A549 (cell line): Measurements from ENCODE around the gene POLR2J. TPM values are rescaled to one million over a fixed set of nuclear protein-coding genes. Genes with fewer than 3 reads are reported as not detected.

Experiments used
- ATAC-seq, 2 experiments: fragments of 200-7000 bp in 1 of 2; fragments of >200 bp in 1 of 2; cut with Nextera tagmentation in 1 of 2; cut with Tn5 transposase in 1 of 2; 3 replicates each; pipeline versions ENCODE4 v1.8.0 to v1.9.1; 2018 to 2020; ENCODE audit warnings: mild to moderate bottlenecking in 1 of 2, moderate library complexity in 1 of 2
- CTCF ChIA-PET: fragments of 300-600 bp; sonication (Branson Sonifier 250); formaldehyde crosslinking; extraction: SDS; loops from one replicate; lab custom pipeline; 2021; ENCODE audit warnings: antibody characterized with exemption, inconsistent platforms; lab: Yijun Ruan, JAX
- POLR2A ChIA-PET: fragments of 350-600 bp; formaldehyde crosslinking; extraction: SDS; loops from one replicate; lab custom pipeline; 2021; ENCODE audit warnings: antibody characterized with exemption, inconsistent platforms; lab: Yijun Ruan, JAX
- DNase-seq, 2 experiments: peaks; one replicate each; pipeline versions ENCODE4 v3.0.0 to v3.0.0-alpha.2; 2011 to 2016; ENCODE audit warnings: low read depth in 1 of 2, low spot score in 1 of 2
- FAIRE-seq: peaks from 2 replicates; lab custom pipeline; 2011; peaks lifted over from hg19 to GRCh38; lab: Jason Lieb, UNC
- H3K27ac ChIP-seq, 2 experiments: fragments of >200 bp; sonication (Bioruptor Twin); formaldehyde crosslinking; 3 replicates each; pipeline ENCODE4 v1.5.1; 2016 to 2017
- H3K4me1 ChIP-seq: fragments of >200 bp; sonication (Bioruptor Twin); formaldehyde crosslinking; 3 replicates; pipeline ENCODE4 v1.6.1; 2016
- H3K4me2 ChIP-seq: fragments of >200 bp; sonication (Bioruptor Twin); formaldehyde crosslinking; 3 replicates; pipeline ENCODE4 v1.6.1; 2016
- H3K4me3 ChIP-seq: fragments of >200 bp; sonication (Bioruptor Twin); formaldehyde crosslinking; 3 replicates; pipeline ENCODE4 v1.5.1; 2016
- H3K9me3 ChIP-seq: fragments of >200 bp; sonication (Bioruptor Twin); formaldehyde crosslinking; 3 replicates; pipeline ENCODE4 v1.6.1; 2016
- BCL3 ChIP-seq: fragments of >200 bp; sonication (Bioruptor Twin); formaldehyde crosslinking; IDR thresholded peaks from 3 replicates; pipeline ENCODE4 v1.6.1; 2016
- CHD4 ChIP-seq: fragments of 200-600 bp; sonication (generic); IDR thresholded peaks from 2 replicates; pipeline ENCODE4 v1.6.1; 2016; ENCODE audit warnings: antibody characterized with exemption, mild to moderate bottlenecking, borderline replicate concordance
- EHF ChIP-seq: fragments of 250-450 bp; sonication (Bioruptor Pico); IDR thresholded peaks from 2 replicates; pipeline ENCODE4 v1.5.0; 2020; ENCODE audit warnings: mild to moderate bottlenecking
- EP300 ChIP-seq, 2 experiments: fragments of >200 bp; sonication (Bioruptor Twin); formaldehyde crosslinking; IDR thresholded peaks; 2 replicates in 1 of 2; 3 replicates in 1 of 2; pipeline ENCODE4 v1.6.1; 2016 to 2017
- ESRRA ChIP-seq: fragments of 150-350 bp; IDR thresholded peaks from 2 replicates; pipeline ENCODE4 v1.6.1; 2014; ENCODE audit warnings: mild to moderate bottlenecking, low read length, borderline replicate concordance
- FOSL2 ChIP-seq, 2 experiments: fragments of 450-650 bp in 1 of 2; fragments of >200 bp in 1 of 2; sonication (Bioruptor Twin) in 1 of 2; formaldehyde crosslinking; IDR thresholded peaks; 2 replicates each; pipeline versions ENCODE4 v1.5.0 to v1.6.1; 2016 to 2020; ENCODE audit warnings: mild to moderate bottlenecking in 1 of 2, moderate library complexity in 1 of 2
- FOXS1 ChIP-seq: fragments of 250-450 bp; sonication (Bioruptor Pico); IDR thresholded peaks from 2 replicates; pipeline ENCODE4 v1.5.0; 2020; ENCODE audit warnings: mild to moderate bottlenecking, moderate library complexity
- HDAC2 ChIP-seq: fragments of 200-600 bp; sonication (generic); IDR thresholded peaks from 2 replicates; pipeline ENCODE4 v1.6.1; 2016
- HOXB13 ChIP-seq: fragments of 250-450 bp; sonication (Bioruptor Pico); IDR thresholded peaks from 2 replicates; pipeline ENCODE4 v1.5.0; 2020; ENCODE audit warnings: low read depth, mild to moderate bottlenecking, moderate library complexity
- HOXB5 ChIP-seq: fragments of 250-450 bp; sonication (Bioruptor Pico); IDR thresholded peaks from 2 replicates; pipeline ENCODE4 v1.5.0; 2020; ENCODE audit warnings: mild to moderate bottlenecking, moderate library complexity
- JUN ChIP-seq, 2 experiments: fragments of >200 bp; sonication (Bioruptor Twin); formaldehyde crosslinking; IDR thresholded peaks; 2 replicates in 1 of 2; 3 replicates in 1 of 2; pipeline ENCODE4 v1.6.1; 2016 to 2017
- MAX ChIP-seq: IDR thresholded peaks from 2 replicates; pipeline ENCODE4 v1.6.1; 2012
- MAZ ChIP-seq: fragments of 150-350 bp; IDR thresholded peaks from 2 replicates; pipeline ENCODE4 v1.6.1; 2014; ENCODE audit warnings: antibody characterized with exemption, low read depth, low read length, borderline replicate concordance
- MYC ChIP-seq: IDR thresholded peaks from 2 replicates; pipeline ENCODE4 v1.6.1; 2012; ENCODE audit warnings: mild to moderate bottlenecking, inconsistent platforms, low read length, improper control_type of control experiment, borderline replicate concordance
- NFE2L2 ChIP-seq: fragments of 150-350 bp; conservative IDR thresholded peaks from 2 replicates; pipeline ENCODE4 v1.6.1; 2014; ENCODE audit warnings: low read length
- NR3C1 ChIP-seq: fragments of >200 bp; sonication (Bioruptor Twin); formaldehyde crosslinking; IDR thresholded peaks from 3 replicates; pipeline ENCODE4 v1.6.1; 2017
- POLR2A ChIP-seq: IDR thresholded peaks from 2 replicates; pipeline ENCODE4 v1.6.1; 2012; ENCODE audit warnings: mild to moderate bottlenecking, low read length
- POLR2AphosphoS2 ChIP-seq: conservative IDR thresholded peaks from 2 replicates; pipeline ENCODE4 v1.6.1; 2012; ENCODE audit warnings: low read length, improper control_type of control experiment, inconsistent platforms
- RAD21 ChIP-seq, 2 experiments: fragments of >200 bp in 1 of 2; sonication (Bioruptor Twin) in 1 of 2; formaldehyde crosslinking in 1 of 2; IDR thresholded peaks in 1 of 2; conservative IDR thresholded peaks in 1 of 2; 2 replicates in 1 of 2; 3 replicates in 1 of 2; pipeline ENCODE4 v1.6.1; 2012 to 2018; ENCODE audit warnings: inconsistent platforms in 1 of 2
- RCOR1 ChIP-seq: fragments of 150-350 bp; IDR thresholded peaks from 2 replicates; pipeline ENCODE4 v1.6.1; 2014; ENCODE audit warnings: antibody characterized with exemption, low read length, low read depth
- SMC3 ChIP-seq: fragments of >200 bp; sonication (Bioruptor Twin); formaldehyde crosslinking; IDR thresholded peaks from 3 replicates; pipeline ENCODE4 v1.6.1; 2018; ENCODE audit warnings: inconsistent platforms
- TP53 ChIP-seq: fragments of 250-450 bp; sonication (Bioruptor Pico); IDR thresholded peaks from 2 replicates; pipeline ENCODE4 v1.5.0; 2021; ENCODE audit warnings: mild to moderate bottlenecking, moderate library complexity
- USF2 ChIP-seq: fragments of 450-650 bp; IDR thresholded peaks from 2 replicates; pipeline ENCODE4 v1.6.1; 2014; ENCODE audit warnings: antibody characterized with exemption
- ZFP36 ChIP-seq: fragments of 450-650 bp; IDR thresholded peaks from 2 replicates; pipeline ENCODE4 v1.6.1; 2014; ENCODE audit warnings: borderline replicate concordance; ENCODE audit not compliant: partially characterized antibody
- ZNF302 ChIP-seq: fragments of 250-450 bp; sonication (Bioruptor Pico); IDR thresholded peaks from 2 replicates; pipeline ENCODE4 v1.9.0; 2021; ENCODE audit warnings: inconsistent platforms, mild to moderate bottlenecking, moderate library complexity
- WGBS: methylation state at CpG from one replicate; pipeline ENCODE4 v1.1.6; 2017; ENCODE audit errors: missing lambda C conversion rate; 5-methylcytosine and 5-hydroxymethylcytosine counted together
- polyA plus RNA-seq, 4 experiments: library from polyadenylated mRNA; depleted of rRNA in 3 of 4; stranded (reverse); fragments of >200 nt; fragmentation: RNase III in 1 of 4; extraction: RNeasy Plus Mini Kit Qiagen cat#74134 plus additional on column Dnase treatment in 1 of 4; gene quantifications; 2 replicates in 3 of 4; 3 replicates in 1 of 4; pipeline ENCODE4 v1.2.3, GENCODE V29; 2011 to 2017
- TF ChIP-seq, protein P1 (sequence below): fragments of 150-350 bp; IDR thresholded peaks from 2 replicates; pipeline ENCODE4 v1.6.1; 2014; ENCODE audit warnings: low read depth, mild to moderate bottlenecking, low read length
- TF ChIP-seq, protein P2 (sequence below): fragments of >200 bp; sonication (Bioruptor Twin); formaldehyde crosslinking; IDR thresholded peaks from 3 replicates; pipeline ENCODE4 v1.5.1; 2016

Gene POLR2J
- polyA plus RNA-seq, 2 of the 4 experiments (the other 2 are of a cell fraction), result 99.0 to 104 TPM

DNA sequence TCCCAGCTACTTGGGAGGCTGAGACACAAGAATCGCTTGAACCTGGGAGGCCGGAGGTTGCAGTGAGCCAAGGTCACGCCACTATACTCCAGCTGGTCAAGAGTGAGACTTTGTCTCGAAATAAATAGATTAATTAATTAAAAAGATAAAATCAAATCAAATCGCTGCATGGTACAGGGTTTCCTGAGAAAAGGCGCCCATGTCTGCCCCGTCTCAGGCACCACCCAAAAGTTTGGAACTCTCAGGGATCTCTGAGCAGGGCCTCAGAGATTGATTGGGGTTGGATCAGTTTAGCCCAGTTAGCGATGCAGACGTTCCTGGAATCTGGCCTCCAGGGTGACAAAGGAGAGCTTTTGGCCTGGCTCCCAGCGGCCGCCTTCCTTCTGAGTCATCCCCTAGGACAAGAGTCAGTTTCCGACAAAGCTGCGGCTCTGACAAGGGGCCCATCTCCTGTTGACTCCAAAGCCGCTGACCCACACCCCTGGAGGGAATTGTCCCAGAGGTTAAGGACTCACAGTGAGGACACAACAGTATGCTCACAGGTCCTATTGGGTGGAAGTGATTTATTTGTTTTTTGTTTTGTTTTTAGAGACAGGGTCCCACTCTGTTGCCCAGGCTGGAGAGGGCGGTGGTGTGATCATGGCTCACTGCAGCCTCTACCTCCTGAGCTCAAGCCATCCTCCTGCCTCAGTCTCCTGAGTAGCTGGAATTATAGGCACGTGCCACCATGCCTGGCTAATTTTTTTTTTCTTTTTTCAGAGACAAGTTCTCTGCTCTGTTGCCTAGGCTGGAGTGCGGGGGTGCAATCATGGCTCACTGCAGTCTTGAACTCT is 38.5 kb downstream of the POLR2J start:
- CTCF ChIA-PET, result interaction anchor here (0.9 to 2.6 kb wide), 6 partner anchors 17 to 35 kb away, joined by 3 to 9 read pairs (median 3); no protein-coding TSS in a partner anchor
- POLR2A ChIA-PET, result no interaction called here
- peaks cover 15% of the 10 kb centered on the region for H3K4me1 ChIP-seq
- no peaks in the 10 kb centered on the region for H3K9me3 ChIP-seq
- TF ChIP-seq HDAC2 (no peak), MAX (0 out of 2 replicates have a peak, but pooled peaks have one; percentile 27), FOSL2 (IDR thresholded peaks at IDR 0.05) (no peak), FOSL2 (CRISPR knock-in tag; IDR thresholded peaks at IDR 0.05) (peak; percentile 75), USF2 (no peak), POLR2A (no peak)
- WGBS, result 37% methylated on average over 17 of the region's 17 CpGs
- H3K27ac ChIP-seq, result peak overlapping the region; percentile 44 to 65; a peak in 5 of 6 replicates
- no peak overlapping the region for H3K4me3 ChIP-seq
- FAIRE-seq (no peak), DNase-seq (peak; percentile 70 to 89), ATAC-seq (peak; percentile 93 to 94)
- H3K4me2 ChIP-seq, result peak overlapping the region; percentile 64

- ChIA-PET CTCF (interaction anchor here (1.6 kb wide), 1 partner anchor 45 kb away, joined by 4 read pairs; no protein-coding TSS in a partner anchor), POLR2A (no interaction called here)
- Histone ChIP-seq H3K27ac (no peak overlapping the region), H3K4me1 (peaks cover 41% of the 10 kb centered on the region), H3K4me3 (no peak overlapping the region), H3K9me3 (no peaks in the 10 kb centered on the region), H3K4me2 (no peak overlapping the region)
- WGBS, result 92% methylated on average over 10 of the region's 10 CpGs
- DNase-seq (no peak), FAIRE-seq (no peak), ATAC-seq (no peak)
- TF ChIP-seq JUN (IDR thresholded peaks at IDR 0.05) (no peak), TP53 (CRISPR knock-in tag) (no peak), POLR2AphosphoS2 (no peak), MYC (no peak), EHF (CRISPR knock-in tag) (no peak), RAD21 (conservative IDR thresholded peaks at IDR 0.05 in 1 of 2, IDR thresholded peaks at IDR 0.05 in 1 of 2) (no peak), MAZ (no peak), NR3C1 (no peak), RCOR1 (no peak), FOSL2 (IDR thresholded peaks at IDR 0.05) (no peak), FOSL2 (CRISPR knock-in tag; IDR thresholded peaks at IDR 0.05) (no peak), ZNF302 (CRISPR knock-in tag) (no peak), FOXS1 (no peak), HOXB13 (CRISPR knock-in tag) (no peak), POLR2A (no peak), SMC3 (no peak), ZFP36 (no peak)
- TF ChIP-seq, all 56 proteins: peak for 0
Observed at GRCh38 chr7:102436118-102436517, 42.6 kb downstream of the POLR2J start.

DNA sequence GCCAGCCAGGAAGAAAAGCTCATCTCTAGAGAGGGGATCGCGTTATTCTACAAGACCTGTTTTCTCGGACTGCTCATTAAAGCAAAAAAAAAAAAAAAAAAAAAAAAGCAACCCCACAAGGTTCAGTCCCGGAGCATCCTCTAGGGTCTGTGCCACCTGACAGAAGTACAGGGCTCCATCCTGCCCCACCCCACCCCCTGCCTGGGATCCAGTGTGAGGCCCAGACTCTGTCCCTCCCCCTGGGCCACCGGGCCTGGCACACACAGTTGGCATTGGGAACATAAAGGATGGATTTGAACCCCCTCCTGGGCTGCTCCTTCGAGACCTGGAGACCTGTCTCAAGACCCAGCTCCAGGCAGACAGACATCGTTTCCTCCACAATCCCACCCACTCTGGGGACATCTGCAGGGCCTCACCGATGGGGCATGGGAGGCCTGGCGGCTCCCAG is 44.7 kb downstream of the POLR2J start:
- peak overlapping the region; percentile 85 to 98 for H3K27ac ChIP-seq
- ATAC-seq, result peak; percentile 54 to 61
- FAIRE-seq, result no peak
- POLR2A ChIA-PET, result interaction anchor here (0.6 to 1.8 kb wide), 4 partner anchors 9 to 38 kb away, joined by 3 to 22 read pairs (median 7); partner anchors contain the start of gene PRKRIP1
- H3K4me3 ChIP-seq, result peak overlapping the region; percentile 89
- 40% methylated on average over 9 of the region's 9 CpGs for WGBS
- H3K4me2 ChIP-seq, result peak overlapping the region; percentile 91
- H3K9me3 ChIP-seq, result no peaks in the 10 kb centered on the region
- CTCF ChIA-PET, result interaction anchor here (0.9 to 1.9 kb wide), 5 partner anchors 16 to 33 kb away, joined by 3 to 7 read pairs (median 3); no protein-coding TSS in a partner anchor
- peaks cover 30% of the 10 kb centered on the region for H3K4me1 ChIP-seq
- DNase-seq, result peak in 1 of 2 experiments; percentile 41
- TF ChIP-seq NR3C1 (no peak), NFE2L2 (no peak), ZNF302 (CRISPR knock-in tag) (no peak), ESRRA (no peak), CHD4 (no peak), HOXB5 (CRISPR knock-in tag) (no peak), FOSL2 (IDR thresholded peaks at IDR 0.05) (no peak), FOSL2 (CRISPR knock-in tag; IDR thresholded peaks at IDR 0.05) (no peak), EP300 (IDR thresholded peaks at IDR 0.05) (no peak), MAX (no peak), HDAC2 (no peak), BCL3 (no peak)
- TF ChIP-seq, protein P1, sequence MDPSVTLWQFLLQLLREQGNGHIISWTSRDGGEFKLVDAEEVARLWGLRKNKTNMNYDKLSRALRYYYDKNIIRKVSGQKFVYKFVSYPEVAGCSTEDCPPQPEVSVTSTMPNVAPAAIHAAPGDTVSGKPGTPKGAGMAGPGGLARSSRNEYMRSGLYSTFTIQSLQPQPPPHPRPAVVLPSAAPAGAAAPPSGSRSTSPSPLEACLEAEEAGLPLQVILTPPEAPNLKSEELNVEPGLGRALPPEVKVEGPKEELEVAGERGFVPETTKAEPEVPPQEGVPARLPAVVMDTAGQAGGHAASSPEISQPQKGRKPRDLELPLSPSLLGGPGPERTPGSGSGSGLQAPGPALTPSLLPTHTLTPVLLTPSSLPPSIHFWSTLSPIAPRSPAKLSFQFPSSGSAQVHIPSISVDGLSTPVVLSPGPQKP, result no peak
- TF ChIP-seq, protein P2, sequence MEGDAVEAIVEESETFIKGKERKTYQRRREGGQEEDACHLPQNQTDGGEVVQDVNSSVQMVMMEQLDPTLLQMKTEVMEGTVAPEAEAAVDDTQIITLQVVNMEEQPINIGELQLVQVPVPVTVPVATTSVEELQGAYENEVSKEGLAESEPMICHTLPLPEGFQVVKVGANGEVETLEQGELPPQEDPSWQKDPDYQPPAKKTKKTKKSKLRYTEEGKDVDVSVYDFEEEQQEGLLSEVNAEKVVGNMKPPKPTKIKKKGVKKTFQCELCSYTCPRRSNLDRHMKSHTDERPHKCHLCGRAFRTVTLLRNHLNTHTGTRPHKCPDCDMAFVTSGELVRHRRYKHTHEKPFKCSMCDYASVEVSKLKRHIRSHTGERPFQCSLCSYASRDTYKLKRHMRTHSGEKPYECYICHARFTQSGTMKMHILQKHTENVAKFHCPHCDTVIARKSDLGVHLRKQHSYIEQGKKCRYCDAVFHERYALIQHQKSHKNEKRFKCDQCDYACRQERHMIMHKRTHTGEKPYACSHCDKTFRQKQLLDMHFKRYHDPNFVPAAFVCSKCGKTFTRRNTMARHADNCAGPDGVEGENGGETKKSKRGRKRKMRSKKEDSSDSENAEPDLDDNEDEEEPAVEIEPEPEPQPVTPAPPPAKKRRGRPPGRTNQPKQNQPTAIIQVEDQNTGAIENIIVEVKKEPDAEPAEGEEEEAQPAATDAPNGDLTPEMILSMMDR, result no peak
